ENCODE measurements around the gene FAM161B. TPM values are rescaled to one million over a fixed set of nuclear protein-coding genes. Genes with fewer than 3 reads are reported as not detected.

The FAM161B gene
- total and polyA plus RNA-seq, 2 of the 8 experiments (the other 6 are each of a cell fraction or from before 2014, with no cell fraction given), result 0.14 to 0.32 TPM

DNA sequence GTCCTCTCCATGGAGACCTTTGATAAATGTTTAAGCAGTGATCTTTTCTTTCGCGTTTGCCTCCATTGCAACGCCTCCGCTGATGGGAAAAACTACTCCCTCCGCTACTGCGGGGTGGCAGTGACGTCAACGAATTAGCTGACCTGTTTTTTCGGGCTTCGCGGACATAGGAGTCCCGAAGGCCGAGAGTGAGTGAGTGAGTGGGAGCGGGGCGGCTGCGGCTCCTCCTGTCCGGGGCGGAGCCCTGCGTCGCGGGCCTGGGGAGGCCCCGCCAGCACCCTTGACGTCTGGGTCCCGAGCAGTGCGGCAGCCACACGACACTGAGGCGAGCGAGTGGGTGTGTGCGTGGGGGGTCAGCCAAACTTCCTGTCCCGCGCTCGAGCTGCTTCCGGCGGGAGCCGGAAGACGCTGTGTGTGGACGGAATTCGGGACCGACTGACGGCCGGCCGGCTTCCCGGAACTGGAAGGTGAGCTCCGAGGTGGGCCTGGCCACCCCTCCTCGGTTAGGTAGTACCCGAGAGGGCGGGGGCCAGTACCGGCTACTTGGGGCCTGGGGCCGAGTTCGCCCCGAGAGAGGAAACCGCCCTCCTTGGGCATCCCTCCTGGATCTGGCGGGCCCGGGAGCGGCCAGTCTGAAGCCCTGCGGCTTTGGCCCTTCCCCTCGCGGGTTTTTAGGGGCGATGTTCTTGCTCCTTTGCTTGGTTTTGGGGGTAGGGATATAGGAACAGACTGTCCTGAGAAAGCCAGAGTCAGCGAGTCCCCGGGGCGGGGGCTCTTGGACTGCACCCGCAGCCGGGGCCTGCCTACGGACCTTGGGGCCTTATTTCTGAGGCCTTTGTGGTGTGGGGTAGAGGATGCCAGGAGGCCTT, 63.2 kb downstream of the FAM161B start, which contains the start of gene ZNF410 (continued):
- TF ChIP-seq RXRA (IDR thresholded peaks at IDR 0.05; ENCODE audit: insufficient read depth, low read depth, low read length), result no peak
- no peak for TF ChIP-seq HDAC6 (IDR thresholded peaks at IDR 0.05; ENCODE audit: low read depth, low read length)
- TF ChIP-seq ASH2L (IDR thresholded peaks at IDR 0.05; ENCODE audit: low read length), result peak; percentile 85
- peak; percentile 65 for TF ChIP-seq CTBP2 (IDR thresholded peaks at IDR 0.05; ENCODE audit: borderline replicate concordance, insufficient read depth, insufficient read length, low read length)
- TF ChIP-seq, protein P1, sequence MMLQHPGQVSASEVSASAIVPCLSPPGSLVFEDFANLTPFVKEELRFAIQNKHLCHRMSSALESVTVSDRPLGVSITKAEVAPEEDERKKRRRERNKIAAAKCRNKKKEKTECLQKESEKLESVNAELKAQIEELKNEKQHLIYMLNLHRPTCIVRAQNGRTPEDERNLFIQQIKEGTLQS (IDR thresholded peaks at IDR 0.05; ENCODE audit: insufficient read depth, low read depth, low read length), result no peak
- TF ChIP-seq KDM4A (IDR thresholded peaks at IDR 0.05; ENCODE audit: low read depth, low read length, severe bottlenecking), result peak; percentile 89
- peak; percentile 48; the same call in 1 of the 2 replicates for TF ChIP-seq SUZ12 (IDR thresholded peaks at IDR 0.05; ENCODE audit: low read length)
- TF ChIP-seq BRCA1 (IDR thresholded peaks at IDR 0.05; ENCODE audit: low read depth, low read length), result no peak
- TF ChIP-seq, protein P2, sequence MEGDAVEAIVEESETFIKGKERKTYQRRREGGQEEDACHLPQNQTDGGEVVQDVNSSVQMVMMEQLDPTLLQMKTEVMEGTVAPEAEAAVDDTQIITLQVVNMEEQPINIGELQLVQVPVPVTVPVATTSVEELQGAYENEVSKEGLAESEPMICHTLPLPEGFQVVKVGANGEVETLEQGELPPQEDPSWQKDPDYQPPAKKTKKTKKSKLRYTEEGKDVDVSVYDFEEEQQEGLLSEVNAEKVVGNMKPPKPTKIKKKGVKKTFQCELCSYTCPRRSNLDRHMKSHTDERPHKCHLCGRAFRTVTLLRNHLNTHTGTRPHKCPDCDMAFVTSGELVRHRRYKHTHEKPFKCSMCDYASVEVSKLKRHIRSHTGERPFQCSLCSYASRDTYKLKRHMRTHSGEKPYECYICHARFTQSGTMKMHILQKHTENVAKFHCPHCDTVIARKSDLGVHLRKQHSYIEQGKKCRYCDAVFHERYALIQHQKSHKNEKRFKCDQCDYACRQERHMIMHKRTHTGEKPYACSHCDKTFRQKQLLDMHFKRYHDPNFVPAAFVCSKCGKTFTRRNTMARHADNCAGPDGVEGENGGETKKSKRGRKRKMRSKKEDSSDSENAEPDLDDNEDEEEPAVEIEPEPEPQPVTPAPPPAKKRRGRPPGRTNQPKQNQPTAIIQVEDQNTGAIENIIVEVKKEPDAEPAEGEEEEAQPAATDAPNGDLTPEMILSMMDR (IDR thresholded peaks at IDR 0.05; ENCODE audit: control extremely low read depth in 1 of 3, insufficient read depth in 1 of 3, low read depth in 1 of 3, low read length in 3 of 3), result no peak
- no peak for TF ChIP-seq SAP30 (IDR thresholded peaks at IDR 0.05; ENCODE audit: insufficient read depth, insufficient replicate concordance, low read length)
- TF ChIP-seq, protein P3, sequence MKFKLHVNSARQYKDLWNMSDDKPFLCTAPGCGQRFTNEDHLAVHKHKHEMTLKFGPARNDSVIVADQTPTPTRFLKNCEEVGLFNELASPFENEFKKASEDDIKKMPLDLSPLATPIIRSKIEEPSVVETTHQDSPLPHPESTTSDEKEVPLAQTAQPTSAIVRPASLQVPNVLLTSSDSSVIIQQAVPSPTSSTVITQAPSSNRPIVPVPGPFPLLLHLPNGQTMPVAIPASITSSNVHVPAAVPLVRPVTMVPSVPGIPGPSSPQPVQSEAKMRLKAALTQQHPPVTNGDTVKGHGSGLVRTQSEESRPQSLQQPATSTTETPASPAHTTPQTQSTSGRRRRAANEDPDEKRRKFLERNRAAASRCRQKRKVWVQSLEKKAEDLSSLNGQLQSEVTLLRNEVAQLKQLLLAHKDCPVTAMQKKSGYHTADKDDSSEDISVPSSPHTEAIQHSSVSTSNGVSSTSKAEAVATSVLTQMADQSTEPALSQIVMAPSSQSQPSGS (IDR thresholded peaks at IDR 0.05; ENCODE audit: low read length), result peak; percentile 93
- peak in 1 of 2 experiments; percentile 16; a peak in 1 of 4 replicates for TF ChIP-seq HDAC2 (IDR thresholded peaks at IDR 0.05; ENCODE audit: borderline replicate concordance in 1 of 2, low read depth in 2 of 2, low read length in 2 of 2)
- 0 out of 2 replicates have a peak, but pooled peaks have one; percentile 2 for TF ChIP-seq KDM5A (IDR thresholded peaks at IDR 0.05; ENCODE audit: low read length)
- peak; percentile 90 for TF ChIP-seq CREB1 (IDR thresholded peaks at IDR 0.05)
- peak; percentile 73 for TF ChIP-seq TBP (IDR thresholded peaks at IDR 0.05; ENCODE audit: low read depth, low read length)
- TF ChIP-seq SP2 (IDR thresholded peaks at IDR 0.05; ENCODE audit: low read length), result no peak
- TF ChIP-seq, protein P4, sequence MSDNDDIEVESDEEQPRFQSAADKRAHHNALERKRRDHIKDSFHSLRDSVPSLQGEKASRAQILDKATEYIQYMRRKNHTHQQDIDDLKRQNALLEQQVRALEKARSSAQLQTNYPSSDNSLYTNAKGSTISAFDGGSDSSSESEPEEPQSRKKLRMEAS (IDR thresholded peaks at IDR 0.05), result peak; percentile 41
